PC-9 (cell line): Measurements from ENCODE around the gene ADAMTS16. TPM values are rescaled to one million over a fixed set of nuclear protein-coding genes. Genes with fewer than 3 reads are reported as not detected.

Source experiments
- BruUV-seq: library from RNA; stranded (reverse); fragments of 400-500 nt; replicated peaks from 2 replicates; lab custom pipeline; 2021; lab: Mats Ljungman, UMichigan
- CTCF ChIA-PET: fragments of 300-600 bp; sonication (Branson Sonifier 250); formaldehyde crosslinking; loops from one replicate; lab custom pipeline; 2022; ENCODE audit warnings: antibody characterized with exemption; lab: Charles Lee
- POLR2A ChIA-PET: fragments of 300-600 bp; sonication (Branson Sonifier 250); formaldehyde crosslinking; loops from one replicate; lab custom pipeline; 2022; ENCODE audit warnings: antibody characterized with exemption; ENCODE audit not compliant: unreplicated experiment; lab: Charles Lee
- DNase-seq, 2 experiments: peaks; one replicate each; pipeline versions ENCODE4 v3.0.0 to v3.0.0-alpha.2; 2015 to 2022; ENCODE audit warnings: mixed read lengths in 1 of 2
- H2AFZ ChIP-seq: fragments of 200-600 bp; sonication (generic); 2 replicates; pipeline ENCODE4 v1.8.1; 2017; ENCODE audit warnings: antibody characterized with exemption
- H3F3A ChIP-seq: fragments of 200-600 bp; sonication (generic); 2 replicates; pipeline ENCODE4 v1.8.1; 2017; ENCODE audit warnings: antibody characterized with exemption, mild to moderate bottlenecking, low read depth; ENCODE audit not compliant: insufficient read depth
- H3K27ac ChIP-seq: fragments of 200-600 bp; sonication (generic); 2 replicates; pipeline ENCODE4 v1.6.1; 2016; ENCODE audit warnings: mixed run types
- H3K27me3 ChIP-seq: fragments of 200-600 bp; sonication (generic); 2 replicates; pipeline ENCODE4 v1.6.1; 2016; ENCODE audit warnings: low read depth, mixed run types; ENCODE audit not compliant: insufficient read depth
- H3K36me3 ChIP-seq: fragments of 200-600 bp; sonication (generic); 2 replicates; pipeline ENCODE4 v1.6.1; 2016; ENCODE audit warnings: low read depth, mixed run types
- H3K4me1 ChIP-seq: fragments of 200-600 bp; sonication (generic); replicated peaks from 2 replicates; pipeline ENCODE4 v1.6.1; 2016; ENCODE audit warnings: mixed run types; ENCODE audit not compliant: insufficient read depth
- H3K4me2 ChIP-seq: fragments of 200-600 bp; sonication (generic); 2 replicates; pipeline ENCODE4 v1.6.1; 2017; ENCODE audit warnings: mixed run types
- H3K4me3 ChIP-seq: fragments of 200-600 bp; sonication (generic); 2 replicates; pipeline ENCODE4 v1.6.1; 2016; ENCODE audit warnings: mixed run types
- H3K79me2 ChIP-seq: fragments of 200-600 bp; sonication (generic); 2 replicates; pipeline ENCODE4 v1.6.1; 2017; ENCODE audit warnings: low read depth, mixed run types
- H3K9me2 ChIP-seq: fragments of 200-600 bp; sonication (generic); 2 replicates; pipeline ENCODE4 v1.8.1; 2017; ENCODE audit warnings: mild to moderate bottlenecking; ENCODE audit not compliant: insufficient read depth
- H3K9me3 ChIP-seq: fragments of 200-600 bp; sonication (generic); 2 replicates; pipeline ENCODE4 v1.8.1; 2016; ENCODE audit warnings: low read depth; ENCODE audit not compliant: insufficient read depth
- H4K20me1 ChIP-seq: fragments of 200-600 bp; sonication (generic); 2 replicates; pipeline ENCODE4 v1.8.1; 2017; ENCODE audit not compliant: insufficient read depth
- CTCF ChIP-seq: fragments of 200-600 bp; sonication (generic); conservative IDR thresholded peaks from 2 replicates; pipeline ENCODE4 v1.6.1; 2017; ENCODE audit warnings: mixed run types, antibody characterized with exemption, mild to moderate bottlenecking, moderate library complexity
- EZH2 ChIP-seq: fragments of 200-600 bp; sonication (generic); IDR thresholded peaks from 2 replicates; pipeline ENCODE4 v1.8.0; 2017; ENCODE audit warnings: antibody characterized with exemption, low read depth
- intact Hi-C: fragments of 100-400 bp; cut with micrococcal nuclease; formaldehyde crosslinking; loops from one replicate; pipeline ENCODE4 v1.10.0; 2022; ENCODE audit not compliant: unreplicated experiment
- total RNA-seq: library from RNA; stranded (reverse); gene quantifications from 2 replicates; pipeline ENCODE4 v1.2.3, GENCODE V29; 2021

The ADAMTS16 gene
- total RNA-seq, 1 experiment from 2014 or later, result 26.4 TPM

GRCh38 chr5:5218396-5218795 lies 78.3 kb downstream of the ADAMTS16 start:
- Histone ChIP-seq H3K4me3 (no peak overlapping the region), H3K4me2 (no peak overlapping the region), H3K27me3 (no peaks in the 10 kb centered on the region), H3K27ac (no peak overlapping the region), H3F3A (no peaks in the 10 kb centered on the region), H4K20me1 (no peaks in the 10 kb centered on the region), H2AFZ (no peak overlapping the region), H3K9me3 (no peaks in the 10 kb centered on the region), H3K4me1 (no peaks in the 10 kb centered on the region), H3K9me2 (no peaks in the 10 kb centered on the region), H3K79me2 (no peaks in the 10 kb centered on the region), H3K36me3 (no peaks in the 10 kb centered on the region)
- no TSS peak for BruUV-seq
- POLR2A ChIA-PET, result no interaction called here
- TF ChIP-seq CTCF (no peak), EZH2 (no peak)
- intact Hi-C loops, result no loop called here
- CTCF ChIA-PET, result no interaction called here
- no peak for DNase-seq

GRCh38 chr5:5219541-5219940 lies 79.4 kb downstream of the ADAMTS16 start:
- no peak overlapping the region for H2AFZ ChIP-seq
- H3K27ac ChIP-seq, result no peak overlapping the region
- H3F3A ChIP-seq, result no peaks in the 10 kb centered on the region
- DNase-seq, result no peak
- H3K4me3 ChIP-seq, result no peak overlapping the region
- H3K4me2 ChIP-seq, result no peak overlapping the region
- intact Hi-C loops, result no loop called here
- H3K79me2 ChIP-seq, result no peaks in the 10 kb centered on the region
- ChIA-PET CTCF (no interaction called here), POLR2A (no interaction called here)
- H3K27me3 ChIP-seq, result no peaks in the 10 kb centered on the region
- BruUV-seq, result no TSS peak
- no peaks in the 10 kb centered on the region for H4K20me1 ChIP-seq
- H3K4me1 ChIP-seq, result no peaks in the 10 kb centered on the region
- no peaks in the 10 kb centered on the region for H3K9me3 ChIP-seq
- no peaks in the 10 kb centered on the region for H3K36me3 ChIP-seq
- no peaks in the 10 kb centered on the region for H3K9me2 ChIP-seq
- TF ChIP-seq EZH2, result no peak
- no peak for TF ChIP-seq CTCF

GRCh38 chr5:5220901-5221631 lies 80.9 kb downstream of the ADAMTS16 start:
- CTCF ChIA-PET, result no interaction called here
- no peak for TF ChIP-seq EZH2
- Histone ChIP-seq H3K36me3 (no peaks in the 10 kb centered on the region), H3K4me2 (no peak overlapping the region), H3K9me3 (no peaks in the 10 kb centered on the region), H3K27me3 (no peaks in the 10 kb centered on the region), H3K79me2 (no peaks in the 10 kb centered on the region), H3K9me2 (no peaks in the 10 kb centered on the region), H4K20me1 (no peaks in the 10 kb centered on the region), H3K27ac (no peak overlapping the region), H3K4me1 (no peaks in the 10 kb centered on the region), H3F3A (no peaks in the 10 kb centered on the region), H3K4me3 (no peak overlapping the region), H2AFZ (no peak overlapping the region)
- DNase-seq, result no peak
- intact Hi-C loops, result no loop called here
- BruUV-seq, result no TSS peak
- POLR2A ChIA-PET, result no interaction called here

- H4K20me1 ChIP-seq, result no peaks in the 10 kb centered on the region
- H3K4me2 ChIP-seq, result no peak overlapping the region
- no peaks in the 10 kb centered on the region for H3K27me3 ChIP-seq
- POLR2A ChIA-PET, result no interaction called here
- no peaks in the 10 kb centered on the region for H3K79me2 ChIP-seq
- TF ChIP-seq CTCF (no peak), EZH2 (no peak)
- BruUV-seq, result no TSS peak
- H3K4me3 ChIP-seq, result no peak overlapping the region
- H2AFZ ChIP-seq, result no peak overlapping the region
- H3K9me2 ChIP-seq, result no peaks in the 10 kb centered on the region
- no peaks in the 10 kb centered on the region for H3K4me1 ChIP-seq
- H3K9me3 ChIP-seq, result no peaks in the 10 kb centered on the region
- CTCF ChIA-PET, result no interaction called here
- H3K36me3 ChIP-seq, result no peaks in the 10 kb centered on the region
- no peaks in the 10 kb centered on the region for H3F3A ChIP-seq
- DNase-seq, result no peak
- H3K27ac ChIP-seq, result no peak overlapping the region
- intact Hi-C loops, result no loop called here
Measured at GRCh38 chr5:5221724-5222123, 81.6 kb downstream of the ADAMTS16 start.
